Esophagus (tissue), 2 donors: ENCODE measurements around the gene NANOG. TPM values are rescaled to one million over a fixed set of nuclear protein-coding genes. Genes with fewer than 3 reads are reported as not detected.
"Not testable (repeated sequence)": the region's sequence is repeated elsewhere in the genome, so short reads cannot be mapped to it uniquely, and the experiment has no call there.

Experiments
- H3K27ac ChIP-seq, 2 donors: one replicate each; pipeline ENCODE4 v1.5.1; 2013; ENCODE audit warnings: low read depth in 2 of 2, mild to moderate bottlenecking in 2 of 2, inconsistent platforms in 1 of 2, low read length in 1 of 2, moderate library complexity in 1 of 2
- H3K27me3 ChIP-seq, 2 donors: one replicate each; pipeline ENCODE4 v1.6.1; 2013; ENCODE audit warnings: low read length in 2 of 2, control low read depth in 1 of 2, mild to moderate bottlenecking in 1 of 2; ENCODE audit not compliant: insufficient read depth in 2 of 2, control insufficient read depth in 1 of 2
- H3K36me3 ChIP-seq, 2 donors: one replicate each; pipeline ENCODE4 v1.6.1; 2013; ENCODE audit warnings: low read length in 1 of 2; ENCODE audit not compliant: control insufficient read depth in 2 of 2, insufficient read depth in 2 of 2
- H3K4me1 ChIP-seq, 2 donors: one replicate each; pipeline ENCODE4 v1.6.1; 2013; ENCODE audit warnings: low read length in 1 of 2; ENCODE audit not compliant: control insufficient read depth in 2 of 2, insufficient read depth in 2 of 2
- H3K4me3 ChIP-seq, 2 donors: one replicate each; pipeline ENCODE4 v1.5.1; 2013; ENCODE audit warnings: low read length in 2 of 2, mild to moderate bottlenecking in 2 of 2, low read depth in 1 of 2, moderate library complexity in 1 of 2
- H3K9me3 ChIP-seq, 2 donors: one replicate each; pipeline ENCODE4 v1.6.1; 2013; ENCODE audit warnings: mild to moderate bottlenecking in 2 of 2, low read depth in 1 of 2, low read length in 1 of 2, moderate library complexity in 1 of 2; ENCODE audit not compliant: control insufficient read depth in 2 of 2, insufficient read depth in 1 of 2
- WGBS, 2 donors: extraction: QIAGEN DNeasy Blood & Tissue Kit; methylation state at CpG; one replicate each; pipeline ENCODE4 v1.1.7; 2013; 5-methylcytosine and 5-hydroxymethylcytosine counted together
- polyA plus RNA-seq, 2 donors: library from polyadenylated mRNA; stranded (reverse); fragments of 200-250 nt; gene quantifications; one replicate each; pipeline ENCODE4 v1.2.3, GENCODE V29; 2013
- donor health status: healthy with polysubstance abuse.
- donor health status: Bipolar disorder and iron deficiency.

Gene NANOG
- under 1 TPM; under 0.01 to 0.02 TPM for polyA plus RNA-seq

DNA sequence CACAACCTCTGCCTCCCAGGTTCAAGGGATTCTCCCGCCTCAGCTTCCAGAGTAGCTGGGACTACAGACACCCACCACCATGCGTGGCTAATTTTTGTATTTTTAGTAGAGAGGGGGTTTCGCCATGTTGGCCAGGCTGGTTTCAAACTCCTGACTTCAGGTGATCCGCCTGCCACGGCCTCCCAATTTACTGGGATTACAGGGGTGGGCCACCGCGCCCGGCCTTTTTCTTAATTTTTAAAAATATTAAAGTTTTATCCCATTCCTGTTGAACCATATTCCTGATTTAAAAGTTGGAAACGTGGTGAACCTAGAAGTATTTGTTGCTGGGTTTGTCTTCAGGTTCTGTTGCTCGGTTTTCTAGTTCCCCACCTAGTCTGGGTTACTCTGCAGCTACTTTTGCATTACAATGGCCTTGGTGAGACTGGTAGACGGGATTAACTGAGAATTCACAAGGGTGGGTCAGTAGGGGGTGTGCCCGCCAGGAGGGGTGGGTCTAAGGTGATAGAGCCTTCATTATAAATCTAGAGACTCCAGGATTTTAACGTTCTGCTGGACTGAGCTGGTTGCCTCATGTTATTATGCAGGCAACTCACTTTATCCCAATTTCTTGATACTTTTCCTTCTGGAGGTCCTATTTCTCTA lies at the start of gene NANOG:
NANOG (plus strand) TSS at position 519 of the 645 bp plus-strand sequence. CDS start 213 bp downstream, outside the sequence.
- H3K4me3 ChIP-seq, H3K27me3 ChIP-seq, H3K4me1 ChIP-seq, H3K9me3 ChIP-seq, H3K36me3 ChIP-seq, H3K27ac ChIP-seq: not testable (repeated sequence)
- 76 to 79% methylated on average over 12 to 13 of the region's 13 CpGs for WGBS, 2 donors

DNA sequence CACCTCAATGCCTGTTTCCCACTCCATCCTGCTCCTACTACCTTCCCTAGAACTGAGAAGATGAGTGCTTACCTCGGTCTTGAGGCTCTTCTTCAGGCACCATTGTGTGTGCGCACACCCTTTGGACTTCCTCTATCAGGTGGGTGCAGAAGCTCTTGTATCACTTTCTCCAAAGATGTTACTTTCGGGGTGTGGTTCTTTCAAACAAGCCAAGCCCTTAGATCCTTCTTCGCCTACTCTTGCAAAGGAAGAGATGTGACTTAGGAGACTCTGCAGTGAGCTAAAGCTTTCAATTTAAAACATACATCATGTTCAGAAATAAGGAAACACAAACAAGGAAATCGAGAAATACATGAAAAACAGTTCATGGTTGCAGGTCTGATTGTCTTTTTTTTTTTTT lies 42.0 kb upstream of the NANOG start, which contains the start of gene CLEC4C:
CLEC4C (minus strand) TSS at position 130 of the 400 bp plus-strand sequence; CDS start at position 103, 27 bp downstream.
- Histone ChIP-seq H3K27ac (no peak within 1 kb of the TSS), H3K4me3 (no peak within 1 kb of the TSS), H3K27me3 (no peaks in the 10 kb centered on the region), H3K9me3 (no peaks in the 10 kb centered on the region), H3K4me1 (no peaks in the 10 kb centered on the region), H3K36me3 (no peaks in the 10 kb centered on the region)
- WGBS, 2 donors: 76 to 77% methylated on average over 5 of the region's 5 CpGs

DNA sequence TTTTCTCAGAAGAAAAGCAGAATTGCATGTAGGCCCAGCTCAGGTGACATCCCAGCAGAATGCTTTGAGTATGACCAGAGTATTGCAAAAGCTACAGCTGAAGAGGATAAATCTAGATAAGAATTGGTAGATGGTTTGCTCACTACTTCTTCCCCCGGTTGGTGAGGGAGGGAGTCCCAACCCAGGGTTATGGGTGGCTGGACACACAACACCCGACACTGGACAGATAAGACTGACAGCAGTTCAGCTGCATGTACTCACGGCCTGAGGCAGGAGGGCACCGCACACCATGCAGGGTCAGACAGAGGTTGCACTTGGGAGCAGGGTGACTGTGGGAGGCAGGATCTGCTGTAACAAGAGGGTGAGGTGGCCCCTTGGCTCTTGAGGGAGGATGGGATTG lies 40.4 kb upstream of the NANOG start:
- Histone ChIP-seq H3K4me3 (no peak overlapping the region), H3K27ac (no peak overlapping the region), H3K36me3 (no peaks in the 10 kb centered on the region), H3K27me3 (no peaks in the 10 kb centered on the region), H3K9me3 (no peaks in the 10 kb centered on the region), H3K4me1 (no peaks in the 10 kb centered on the region)
- WGBS, 2 donors: 53 to 67% methylated on average over 4 of the region's 4 CpGs

DNA sequence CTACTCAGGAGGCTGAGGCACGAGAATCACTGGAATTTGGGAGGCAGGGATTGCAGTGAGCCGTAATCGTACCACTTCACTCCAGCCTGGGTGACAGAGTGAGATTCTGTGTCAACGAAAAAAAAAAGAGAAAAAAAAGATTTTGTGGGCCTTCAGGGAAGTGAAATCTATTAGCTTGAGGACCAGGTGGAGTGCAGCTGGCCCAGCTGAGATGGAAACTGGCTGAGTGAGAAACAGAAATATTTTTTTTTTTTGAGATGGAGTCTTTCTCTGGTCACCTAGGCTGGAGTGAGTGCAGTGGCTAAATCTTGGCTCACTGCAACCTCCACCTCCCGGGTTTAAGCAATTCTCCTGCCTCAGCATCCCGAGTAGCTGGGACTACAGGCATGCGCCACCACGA lies 39.8 kb upstream of the NANOG start:
- Histone ChIP-seq H3K4me3 (no peak overlapping the region), H3K9me3 (no peaks in the 10 kb centered on the region), H3K36me3 (no peaks in the 10 kb centered on the region), H3K4me1 (no peaks in the 10 kb centered on the region), H3K27me3 (no peaks in the 10 kb centered on the region), H3K27ac (no peak overlapping the region)
- 82 to 86% methylated on average over 8 of the region's 8 CpGs for WGBS, 2 donors

DNA sequence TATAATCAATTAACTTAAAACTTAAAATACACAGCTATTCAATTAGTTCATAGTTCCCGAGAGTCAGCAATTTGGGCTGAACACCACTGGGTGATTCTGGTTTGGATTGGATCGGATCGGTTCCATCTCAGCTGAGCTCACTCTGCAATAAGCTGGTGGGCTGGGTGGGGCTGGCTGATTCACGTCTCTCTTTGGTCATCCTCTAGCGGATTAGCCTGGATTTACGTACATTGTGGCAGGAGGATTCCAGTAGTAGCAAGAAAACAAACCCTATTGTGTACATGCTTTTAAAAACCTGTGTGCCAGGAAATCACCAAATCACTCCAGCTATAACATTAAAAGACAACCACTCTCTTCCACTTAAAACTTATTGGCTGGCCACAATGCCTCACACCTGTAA lies 38.9 kb upstream of the NANOG start:
- no peaks in the 10 kb centered on the region for H3K36me3 ChIP-seq
- no peaks in the 10 kb centered on the region for H3K27me3 ChIP-seq
- H3K9me3 ChIP-seq: no peaks in the 10 kb centered on the region
- H3K4me1 ChIP-seq: no peaks in the 10 kb centered on the region
- H3K27ac ChIP-seq: no peak overlapping the region
- H3K4me3 ChIP-seq: no peak overlapping the region
- 62 to 72% methylated on average over 6 of the region's 6 CpGs for WGBS, 2 donors

DNA sequence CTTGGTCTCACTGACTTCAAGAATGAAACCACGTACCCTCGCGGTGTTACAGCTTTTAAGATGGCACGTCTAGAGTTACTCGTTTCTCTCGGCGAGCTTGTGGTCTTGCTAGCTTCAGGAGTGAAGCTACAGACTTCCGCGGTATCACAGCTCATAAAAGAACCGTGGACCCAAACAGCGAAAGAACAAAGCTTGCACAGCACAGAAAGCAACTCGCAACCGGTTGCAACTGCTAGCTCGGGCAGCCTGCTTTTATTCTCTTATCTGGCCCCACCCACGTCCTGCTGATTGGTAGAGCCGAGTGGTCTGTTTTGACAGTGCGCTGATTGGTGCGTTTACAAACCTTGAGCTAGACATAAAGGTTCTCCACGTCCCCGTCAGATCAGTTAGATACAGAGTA lies 37.8 kb upstream of the NANOG start:
- Histone ChIP-seq H3K9me3 (no peaks in the 10 kb centered on the region), H3K36me3 (no peaks in the 10 kb centered on the region), H3K27me3 (no peaks in the 10 kb centered on the region), H3K4me1 (no peaks in the 10 kb centered on the region), H3K27ac (no peak overlapping the region), H3K4me3 (no peak overlapping the region)
- 86 to 90% methylated on average over 20 of the region's 20 CpGs for WGBS, 2 donors

DNA sequence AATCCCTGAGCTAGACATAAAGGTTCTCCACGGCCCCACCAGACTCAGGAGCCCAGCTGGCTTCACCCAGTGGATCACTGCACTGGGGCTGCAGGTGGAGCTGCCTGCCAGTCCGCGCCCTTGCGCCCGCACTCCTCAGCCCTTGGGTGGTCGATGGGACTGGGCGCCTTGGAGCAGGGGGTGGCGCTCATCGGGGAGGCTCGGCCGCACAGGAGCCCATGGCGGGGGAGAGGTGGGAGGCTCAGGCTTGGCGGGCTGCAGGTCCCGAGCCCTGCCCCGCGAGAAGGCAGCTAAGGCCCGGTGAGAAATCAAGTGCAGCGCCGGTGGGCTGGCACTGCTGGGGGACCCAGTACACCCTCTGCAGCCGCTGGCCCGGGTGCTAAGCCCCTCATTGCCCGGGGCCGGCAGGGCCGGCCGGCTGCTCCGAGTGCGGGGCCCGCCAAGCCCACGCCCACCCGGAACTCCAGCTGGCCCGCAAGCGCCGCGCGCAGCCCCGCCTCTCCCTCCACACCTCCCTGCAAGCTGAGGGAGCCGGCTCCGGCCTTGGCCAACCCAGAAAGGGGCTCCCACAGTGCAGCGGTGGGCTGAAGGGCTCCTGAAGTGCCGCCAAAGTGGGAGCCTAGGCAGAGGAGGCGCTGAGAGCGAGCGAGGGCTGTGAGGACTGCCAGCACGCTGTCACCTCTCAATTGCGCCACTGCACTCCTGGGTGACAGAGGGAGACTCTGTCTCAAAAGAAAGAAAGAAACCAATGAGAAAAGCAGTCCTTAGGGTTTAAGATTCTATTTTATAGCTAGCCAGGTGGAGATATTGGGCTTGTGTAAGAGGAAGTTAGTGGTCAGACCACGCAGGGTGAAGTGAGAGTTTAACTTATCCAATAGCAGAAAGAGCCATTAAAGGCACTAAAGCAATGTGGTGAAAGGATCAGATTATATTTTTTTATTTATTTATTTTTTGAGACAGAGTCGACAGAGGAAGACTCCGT lies 37.0 kb upstream of the NANOG start:
- H3K4me3 ChIP-seq, H3K9me3 ChIP-seq, H3K27me3 ChIP-seq, H3K4me1 ChIP-seq, H3K27ac ChIP-seq, H3K36me3 ChIP-seq: not testable (repeated sequence)
- WGBS, 2 donors: 90 to 93% methylated on average over 30 to 41 of the region's 48 CpGs

DNA sequence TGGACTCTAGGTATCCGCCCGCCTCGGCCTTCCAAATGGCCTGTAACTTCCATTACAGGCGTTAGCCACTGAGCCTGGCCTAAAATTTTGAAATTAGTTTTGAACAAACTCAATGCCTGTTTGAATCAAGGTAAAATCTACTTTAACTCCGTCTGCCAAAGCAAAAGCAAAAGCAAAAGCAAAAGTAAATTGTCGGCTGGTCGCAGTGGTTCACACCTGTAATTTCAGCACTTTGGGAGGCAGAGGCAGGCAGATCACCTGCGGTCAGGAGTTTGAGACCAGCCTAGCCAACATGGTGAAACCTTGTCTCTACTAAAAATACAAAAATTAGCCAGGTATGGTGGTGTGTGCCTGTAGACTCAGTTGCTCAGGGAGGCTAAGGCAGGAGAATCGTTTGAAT lies 33.5 kb upstream of the NANOG start:
- H3K4me1 ChIP-seq, H3K9me3 ChIP-seq, H3K27ac ChIP-seq, H3K4me3 ChIP-seq, H3K27me3 ChIP-seq, H3K36me3 ChIP-seq: not testable (repeated sequence)
- whole genome bisulfite sequencing, 2 donors: 81 to 85% methylated on average over 9 of the region's 9 CpGs

DNA sequence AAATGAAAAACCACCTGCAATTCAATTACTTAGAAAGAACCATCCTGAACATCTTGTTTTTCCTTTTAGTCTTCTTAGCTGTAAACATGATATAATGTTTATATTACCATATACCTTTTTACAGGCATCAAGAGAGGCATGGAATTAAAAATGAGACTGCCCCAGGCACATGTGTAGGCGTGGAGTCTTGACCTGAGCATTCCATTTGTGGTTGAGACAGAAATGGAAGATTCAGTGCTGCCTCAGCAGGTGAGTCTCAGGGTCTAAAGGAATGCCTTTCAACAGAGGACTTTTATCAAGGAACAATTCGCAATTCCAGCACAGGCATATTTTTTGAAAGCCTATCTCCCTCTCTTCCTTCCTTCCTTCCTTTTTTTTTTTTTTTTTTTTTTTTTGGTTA lies 32.2 kb upstream of the NANOG start:
- H3K27ac ChIP-seq: no peak overlapping the region
- no peaks in the 10 kb centered on the region for H3K4me1 ChIP-seq
- H3K36me3 ChIP-seq: no peaks in the 10 kb centered on the region
- 58 to 66% methylated on average over 2 of the region's 2 CpGs for WGBS, 2 donors
- H3K4me3 ChIP-seq: no peak overlapping the region
- no peaks in the 10 kb centered on the region for H3K9me3 ChIP-seq
- no peaks in the 10 kb centered on the region for H3K27me3 ChIP-seq
